Measurements from ENCODE around the gene GOLGB1.

The GOLGB1 gene

GRCh38 chr3:121670676-121671075, 78.9 kb downstream of the GOLGB1 start:
- no peak overlapping the region for H3K4me2 ChIP-seq (ENCODE audit: low read depth, low read length, poor library complexity, severe bottlenecking)
- H3K36me3 ChIP-seq (ENCODE audit: insufficient read depth, low read length) = peaks cover 80% of the 10 kb centered on the region; the same call in 1 of the 2 replicates
- TF ChIP-seq EZH2phosphoT487 (IDR thresholded peaks at IDR 0.05; ENCODE audit: borderline replicate concordance) = no peak
- no peak for TF ChIP-seq CTCF (conservative IDR thresholded peaks at IDR 0.05; ENCODE audit: low read length)
- H2AFZ ChIP-seq (ENCODE audit: low read length) = no peak overlapping the region
- no peaks in the 10 kb centered on the region for H3K4me1 ChIP-seq (ENCODE audit: insufficient read depth, low read length, poor library complexity, severe bottlenecking)
- no peak overlapping the region for H3K4me3 ChIP-seq (ENCODE audit: low read length, poor library complexity, severe bottlenecking)
- H3F3A ChIP-seq (ENCODE audit: low read depth) = no peaks in the 10 kb centered on the region
- no peaks in the 10 kb centered on the region for H3K9me2 ChIP-seq (replicated peaks; ENCODE audit: low read depth, low read length)
- no peaks in the 10 kb centered on the region for H3K27me3 ChIP-seq (ENCODE audit: insufficient read depth, low read length, poor library complexity, severe bottlenecking)
- H3K9ac ChIP-seq (ENCODE audit: low read depth, low read length, poor library complexity, severe bottlenecking) = no peak overlapping the region
- no peaks in the 10 kb centered on the region for H3K9me3 ChIP-seq (ENCODE audit: insufficient read depth, low read depth, low read length)
- no peaks in the 10 kb centered on the region for H3K79me2 ChIP-seq (ENCODE audit: insufficient read depth, low read length)
- no peaks in the 10 kb centered on the region for H4K20me1 ChIP-seq (ENCODE audit: insufficient read depth, low read length, poor library complexity, severe bottlenecking)

DNA sequence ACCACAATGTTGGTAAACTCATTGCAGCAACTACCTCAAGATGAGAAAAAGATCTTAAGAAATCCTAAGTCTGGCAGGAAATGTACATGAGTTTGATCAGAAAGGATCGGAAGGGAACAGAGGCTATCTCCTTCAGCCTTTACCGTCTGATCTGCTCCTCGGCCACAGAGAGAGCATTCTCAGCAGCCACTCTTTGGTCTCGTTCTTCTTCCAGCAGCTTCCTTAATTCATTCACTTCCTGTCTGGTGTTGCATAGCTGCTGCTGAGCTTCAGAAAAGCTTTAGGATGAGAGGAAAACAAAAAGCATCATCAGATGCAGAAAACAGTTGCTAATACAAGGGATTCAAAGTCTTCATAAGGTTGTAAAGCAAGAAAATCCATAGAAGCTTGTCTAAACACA, 82.2 kb downstream of the GOLGB1 start:
- TF ChIP-seq EZH2phosphoT487 (IDR thresholded peaks at IDR 0.05; ENCODE audit: borderline replicate concordance) (no peak), CTCF (conservative IDR thresholded peaks at IDR 0.05; ENCODE audit: low read length) (no peak)
- Histone ChIP-seq H3K4me3 (ENCODE audit: low read length, poor library complexity, severe bottlenecking) (no peak overlapping the region), H3K4me1 (ENCODE audit: insufficient read depth, low read length, poor library complexity, severe bottlenecking) (no peaks in the 10 kb centered on the region), H3K27me3 (ENCODE audit: insufficient read depth, low read length, poor library complexity, severe bottlenecking) (no peaks in the 10 kb centered on the region), H3K36me3 (ENCODE audit: insufficient read depth, low read length) (peaks cover 87% of the 10 kb centered on the region; the same call in 1 of the 2 replicates), H2AFZ (ENCODE audit: low read length) (no peak overlapping the region), H3K9me2 (replicated peaks; ENCODE audit: low read depth, low read length) (no peaks in the 10 kb centered on the region), H3K9ac (ENCODE audit: low read depth, low read length, poor library complexity, severe bottlenecking) (no peak overlapping the region), H3K79me2 (ENCODE audit: insufficient read depth, low read length) (no peaks in the 10 kb centered on the region), H3F3A (ENCODE audit: low read depth) (no peaks in the 10 kb centered on the region), H3K4me2 (ENCODE audit: low read depth, low read length, poor library complexity, severe bottlenecking) (no peak overlapping the region), H3K9me3 (ENCODE audit: insufficient read depth, low read depth, low read length) (no peaks in the 10 kb centered on the region), H4K20me1 (ENCODE audit: insufficient read depth, low read length, poor library complexity, severe bottlenecking) (no peaks in the 10 kb centered on the region)

DNA sequence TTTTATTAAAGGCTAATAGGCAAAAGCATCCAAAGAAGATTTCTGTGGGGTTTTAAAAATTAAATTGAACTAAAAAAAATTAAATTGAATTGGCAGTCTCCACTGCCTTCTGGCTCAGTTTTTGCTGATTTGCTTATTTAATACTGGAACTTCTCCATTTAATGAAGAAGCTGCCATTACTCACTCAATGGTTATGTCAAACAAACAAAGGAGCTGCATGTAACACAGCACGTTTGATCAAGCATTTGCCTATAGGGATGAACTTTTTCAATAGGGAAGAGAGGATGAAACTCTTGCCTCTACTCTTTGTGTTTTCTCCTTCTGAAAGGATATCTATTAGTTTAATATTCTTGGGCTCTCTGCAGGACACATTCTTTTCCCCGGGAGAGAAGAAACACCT, 84.1 kb downstream of the GOLGB1 start:
- Histone ChIP-seq H3K36me3 (ENCODE audit: insufficient read depth, low read length) (peaks cover 71% of the 10 kb centered on the region; the same call in 1 of the 2 replicates), H3F3A (ENCODE audit: low read depth) (no peaks in the 10 kb centered on the region), H3K9ac (ENCODE audit: low read depth, low read length, poor library complexity, severe bottlenecking) (no peak overlapping the region), H3K9me2 (replicated peaks; ENCODE audit: low read depth, low read length) (no peaks in the 10 kb centered on the region), H2AFZ (ENCODE audit: low read length) (no peak overlapping the region), H3K79me2 (ENCODE audit: insufficient read depth, low read length) (no peaks in the 10 kb centered on the region), H3K4me3 (ENCODE audit: low read length, poor library complexity, severe bottlenecking) (no peak overlapping the region), H3K4me1 (ENCODE audit: insufficient read depth, low read length, poor library complexity, severe bottlenecking) (peaks cover 9% of the 10 kb centered on the region), H3K4me2 (ENCODE audit: low read depth, low read length, poor library complexity, severe bottlenecking) (no peak overlapping the region), H4K20me1 (ENCODE audit: insufficient read depth, low read length, poor library complexity, severe bottlenecking) (no peaks in the 10 kb centered on the region), H3K27me3 (ENCODE audit: insufficient read depth, low read length, poor library complexity, severe bottlenecking) (no peaks in the 10 kb centered on the region), H3K9me3 (ENCODE audit: insufficient read depth, low read depth, low read length) (no peaks in the 10 kb centered on the region)
- TF ChIP-seq EZH2phosphoT487 (IDR thresholded peaks at IDR 0.05; ENCODE audit: borderline replicate concordance) = no peak
- no peak for TF ChIP-seq CTCF (conservative IDR thresholded peaks at IDR 0.05; ENCODE audit: low read length)

Data from Loucy (cell line).